ENCODE results near the gene STK24. TPM values are rescaled to one million over a fixed set of nuclear protein-coding genes. Genes with fewer than 3 reads are reported as not detected.

The STK24 gene
- total RNA-seq, 2 experiments from 2014 or later: 140 to 147 TPM

- POLR2A ChIA-PET: no interaction called here
- H3K4me3 Mint-ChIP-seq: no peak overlapping the region
- no peaks in the 10 kb centered on the region for H3K9me3 Mint-ChIP-seq
- no peak overlapping the region for H3K27ac Mint-ChIP-seq
- H3K36me3 Mint-ChIP-seq: no peaks in the 10 kb centered on the region
- DNase-seq (no peak), ATAC-seq (ENCODE audit: low read depth) (no peak)
- no peaks in the 10 kb centered on the region for H3K4me1 Mint-ChIP-seq
- peaks cover 6% of the 10 kb centered on the region for H3K27me3 Mint-ChIP-seq
Measured at GRCh38 chr13:98398581-98398980, 178.3 kb downstream of the STK24 start.

DNA sequence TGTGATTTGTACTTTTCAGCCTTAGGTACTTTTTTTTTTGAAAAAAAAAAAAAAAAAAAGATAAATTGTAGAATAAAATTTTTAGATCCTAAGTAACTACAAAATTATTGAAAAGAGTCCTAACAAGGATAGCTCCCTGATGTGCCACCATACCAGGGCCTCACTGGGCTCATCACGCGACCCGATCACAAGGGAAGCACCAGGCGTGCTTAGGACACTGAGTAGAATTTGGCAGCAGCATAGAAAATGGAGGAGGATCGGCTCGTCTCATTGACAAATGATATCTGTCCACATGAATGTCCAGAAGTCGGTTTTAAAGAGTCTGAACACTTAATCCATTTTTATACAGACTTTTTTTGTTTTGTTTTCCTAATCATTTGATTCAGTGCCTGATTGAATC is 179.0 kb downstream of the STK24 start:
- no peaks in the 10 kb centered on the region for H3K36me3 Mint-ChIP-seq
- DNase-seq (no peak), ATAC-seq (ENCODE audit: low read depth) (no peak)
- H3K4me3 Mint-ChIP-seq: no peak overlapping the region
- no peaks in the 10 kb centered on the region for H3K9me3 Mint-ChIP-seq
- peaks cover 6% of the 10 kb centered on the region for H3K27me3 Mint-ChIP-seq
- POLR2A ChIA-PET: no interaction called here
- no peak overlapping the region for H3K27ac Mint-ChIP-seq
- H3K4me1 Mint-ChIP-seq: no peaks in the 10 kb centered on the region

GRCh38 chr13:98397221-98397620 is 179.7 kb downstream of the STK24 start:
- H3K36me3 Mint-ChIP-seq: no peaks in the 10 kb centered on the region
- DNase-seq: no peak
- no peaks in the 10 kb centered on the region for H3K4me1 Mint-ChIP-seq
- ATAC-seq (ENCODE audit: low read depth): no peak
- no peak overlapping the region for H3K4me3 Mint-ChIP-seq
- no peaks in the 10 kb centered on the region for H3K9me3 Mint-ChIP-seq
- peaks cover 11% of the 10 kb centered on the region for H3K27me3 Mint-ChIP-seq
- no peak overlapping the region for H3K27ac Mint-ChIP-seq
- POLR2A ChIA-PET: no interaction called here

DNA sequence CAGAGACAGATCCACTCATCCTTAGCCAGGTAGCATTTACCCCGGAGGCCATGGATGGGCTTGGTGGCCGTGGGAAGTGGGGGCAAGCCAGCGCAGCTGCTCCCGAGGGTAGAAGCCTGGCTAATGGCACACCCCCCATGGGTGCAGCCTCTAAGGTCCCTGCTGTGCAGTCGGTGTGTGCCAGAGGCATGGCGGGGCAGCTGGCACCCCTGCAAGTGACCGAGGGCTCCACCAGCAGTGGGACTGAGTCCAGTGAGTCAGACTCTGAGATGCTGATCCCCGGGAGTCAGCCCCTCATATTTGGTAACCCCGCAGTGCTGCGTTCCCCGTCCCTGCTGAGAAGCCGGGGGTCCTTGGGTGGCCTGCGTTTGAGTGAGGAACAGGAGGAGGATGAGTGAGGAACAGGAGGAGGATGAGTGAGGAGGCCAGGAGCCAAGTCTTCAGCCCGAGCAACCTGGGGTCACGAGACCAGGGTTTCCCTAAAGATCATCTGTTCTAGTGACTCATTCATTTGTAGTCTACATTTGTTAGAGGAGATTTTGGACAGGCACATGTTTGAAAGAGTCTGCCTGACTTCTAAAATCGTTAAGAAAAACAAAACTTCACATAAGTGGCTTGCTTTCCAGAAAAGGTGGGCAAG is 180.7 kb downstream of the STK24 start:
- H3K9me3 Mint-ChIP-seq: no peaks in the 10 kb centered on the region

More for the DNA sequence above, 180.7 kb downstream of the STK24 start:
- ATAC-seq (ENCODE audit: low read depth): no peak
- H3K36me3 Mint-ChIP-seq: no peaks in the 10 kb centered on the region
- POLR2A ChIA-PET: no interaction called here
- H3K27ac Mint-ChIP-seq: no peak overlapping the region
- DNase-seq: no peak
- H3K4me1 Mint-ChIP-seq: no peaks in the 10 kb centered on the region
- no peak overlapping the region for H3K4me3 Mint-ChIP-seq
- H3K27me3 Mint-ChIP-seq: peaks cover 11% of the 10 kb centered on the region

Other genes with a start within 250 kb of the STK24 start
- not detected for gene SLC15A1, start 175.6 kb upstream of the STK24 start, total RNA-seq

Data from activated naive CD8-positive, alpha-beta T cell treated with anti-CD3 and anti-CD28 coated beads, Interleukin-2, amount 10 ng/mL, durations not matched to agents 7 days and 5 days (primary cell).